GM12872 (cell line): ENCODE measurements around the gene TAS1R3.

ENCODE experiments used
- CTCF ChIP-seq: IDR thresholded peaks from 3 replicates; pipeline ENCODE4 v1.5.1; 2011; ENCODE audit warnings: low read depth, mild to moderate bottlenecking, low read length, moderate library complexity; ENCODE audit not compliant: insufficient read depth

The TAS1R3 gene

DNA sequence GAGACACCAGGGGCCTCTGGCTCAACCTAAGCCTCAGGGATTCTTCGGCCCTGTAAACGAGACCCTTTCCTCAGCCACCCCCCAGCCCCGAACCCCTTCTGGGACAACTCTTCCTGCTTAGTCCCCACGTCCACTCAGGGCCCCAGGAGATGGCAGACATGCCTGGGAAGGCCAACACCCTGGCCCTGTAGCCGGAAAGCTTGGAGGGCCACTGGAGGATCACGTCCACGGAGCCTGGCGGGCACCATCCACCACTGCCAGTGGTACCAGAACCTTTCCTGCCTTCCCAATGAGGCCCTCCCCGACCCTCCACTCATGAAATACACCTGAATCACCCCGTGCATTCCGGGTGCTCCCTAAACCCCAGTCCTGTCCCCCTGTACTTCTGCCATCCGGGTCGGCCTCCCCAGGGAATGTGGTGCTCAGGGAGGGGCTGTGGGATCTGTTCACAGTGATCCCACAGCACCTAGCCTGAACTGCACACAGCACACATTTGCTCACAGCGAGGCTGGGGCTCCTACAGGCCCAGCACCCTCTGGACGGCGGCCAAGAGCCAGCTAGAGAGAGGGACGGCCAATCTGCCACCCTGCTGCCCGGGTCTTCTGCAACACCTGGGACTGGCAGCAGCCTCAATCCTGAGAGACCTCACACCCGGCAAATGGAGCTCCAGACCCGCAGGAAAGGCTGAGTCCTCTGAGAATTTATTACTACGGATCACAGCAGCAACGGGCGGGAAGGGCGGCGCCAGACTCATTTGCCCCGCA is 42.2 kb downstream of the TAS1R3 start:
- no peak for TF ChIP-seq CTCF

DNA sequence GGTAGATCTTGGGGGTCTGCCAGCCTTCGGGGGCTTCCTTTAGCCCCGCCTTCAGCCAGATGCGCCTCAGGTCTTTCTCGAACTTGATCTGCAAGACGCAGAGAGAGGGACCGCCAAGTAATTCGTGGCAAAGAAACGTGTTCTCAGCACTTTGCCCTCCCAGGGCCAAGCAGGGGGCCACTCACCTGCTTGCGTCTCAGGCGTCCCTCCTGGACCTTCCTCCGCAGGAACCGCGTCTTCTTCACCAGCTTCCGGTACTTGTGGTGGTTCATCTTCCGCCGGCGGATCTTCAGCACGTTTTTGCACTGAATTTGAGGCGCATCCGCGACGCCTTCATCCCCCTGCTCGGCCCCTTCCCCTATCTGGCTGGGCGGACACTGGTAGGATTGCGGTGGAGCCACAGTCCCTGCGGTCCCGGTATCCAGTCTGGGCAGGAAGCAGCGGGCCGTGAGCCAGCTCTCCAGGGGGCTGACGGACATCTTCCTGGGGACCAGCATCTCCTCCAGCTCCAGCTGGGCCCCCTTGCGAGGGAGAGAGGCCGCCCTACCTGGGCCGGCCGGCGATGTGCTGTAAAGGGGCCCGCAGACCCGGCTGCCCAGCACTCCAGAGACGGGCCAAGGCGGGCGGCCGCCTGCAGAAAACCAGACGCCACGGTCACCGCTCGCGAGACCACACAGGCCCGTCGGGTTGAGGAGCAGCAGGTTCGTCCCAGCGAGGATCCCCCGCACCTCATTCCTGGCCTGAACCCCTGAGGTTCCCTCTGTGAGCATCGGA is 42.9 kb downstream of the TAS1R3 start:
- TF ChIP-seq CTCF, result no peak

GRCh38 chr1:1374589-1374928 is 43.5 kb downstream of the TAS1R3 start:
- no peak for TF ChIP-seq CTCF

GRCh38 chr1:1374929-1375662 is 44.0 kb downstream of the TAS1R3 start, which contains the start of gene AURKAIP1:
Gene AURKAIP1 (minus strand): TSS chr1:1375207. CDS start chr1:1374756, 451 bp downstream.
- peak; percentile 32; the same call in 1 of the 3 replicates for TF ChIP-seq CTCF

GRCh38 chr1:1376551-1377226 is 45.6 kb downstream of the TAS1R3 start:
- no peak for TF ChIP-seq CTCF

- TF ChIP-seq CTCF, result no peak
Measured at GRCh38 chr1:1377540-1378205, 46.6 kb downstream of the TAS1R3 start.
